GM12878 (cell line): ENCODE measurements around the gene ARID3B. TPM values are rescaled to one million over a fixed set of nuclear protein-coding genes. Genes with fewer than 3 reads are reported as not detected.

Source experiments
- ATAC-seq: fragments of 200-7000 bp; cut with Tn5 transposase; 3 replicates; pipeline ENCODE4 v1.9.1; 2020; ENCODE audit warnings: mild to moderate bottlenecking, moderate library complexity
- BruUV-seq: library from RNA; stranded (reverse); fragments of 400-500 nt; replicated peaks from 2 replicates; lab custom pipeline; 2021; lab: Mats Ljungman, UMichigan
- CTCF ChIA-PET: fragments of 300-600 bp; sonication (Branson Sonifier 250); formaldehyde crosslinking; extraction: SDS; loops from one replicate; lab custom pipeline; 2021; ENCODE audit warnings: inconsistent platforms; lab: Yijun Ruan, JAX
- POLR2A ChIA-PET: fragments of 350-600 bp; formaldehyde crosslinking; extraction: SDS; loops from one replicate; lab custom pipeline; 2021; ENCODE audit warnings: inconsistent platforms; lab: Charles Lee
- RAD21 ChIA-PET: fragments of 300-600 bp; sonication (Branson Sonifier 250); formaldehyde crosslinking; loops from one replicate; lab custom pipeline; 2023; ENCODE audit warnings: antibody characterized with exemption; ENCODE audit not compliant: unreplicated experiment; lab: Charles Lee
- SMC1A ChIA-PET: fragments of 300-600 bp; sonication (Branson Sonifier 250); formaldehyde crosslinking; loops from one replicate; lab custom pipeline; 2023; ENCODE audit not compliant: unreplicated experiment, uncharacterized antibody; lab: Charles Lee
- DNase-seq: peaks from one replicate; pipeline ENCODE4 v3.0.0-alpha.2; 2011; ENCODE audit warnings: low read depth, low spot score
- FAIRE-seq: peaks from 3 replicates; lab custom pipeline; 2011; peaks lifted over from hg19 to GRCh38; lab: Jason Lieb, UNC
- H2AFZ ChIP-seq: 2 replicates; pipeline ENCODE4 v1.6.0; 2011; ENCODE audit warnings: low read depth, low read length, control low read depth; ENCODE audit not compliant: control insufficient read depth
- H3K27ac ChIP-seq: 2 replicates; pipeline ENCODE4 v1.5.1; 2011; ENCODE audit warnings: control low read depth; ENCODE audit not compliant: control insufficient read depth, insufficient read depth
- H3K27me3 ChIP-seq, 2 experiments: replicated peaks in 1 of 2; 2 replicates each; pipeline versions ENCODE4 v1.6.0 to v1.6.1; 2011; ENCODE audit warnings: low read length in 1 of 2; ENCODE audit not compliant: control insufficient read depth in 2 of 2, insufficient read depth in 2 of 2
- H3K36me3 ChIP-seq, 2 experiments: 2 replicates each; pipeline ENCODE4 v1.5.1; 2011; ENCODE audit warnings: low read length in 1 of 2; ENCODE audit not compliant: control insufficient read depth in 2 of 2, insufficient read depth in 2 of 2
- H3K4me1 ChIP-seq: 2 replicates; pipeline ENCODE4 v1.6.1; 2011; ENCODE audit warnings: mild to moderate bottlenecking, low read length, moderate library complexity, mixed read lengths; ENCODE audit not compliant: control insufficient read depth, insufficient read depth
- H3K4me2 ChIP-seq: 2 replicates; pipeline ENCODE4 v1.6.0; 2011; ENCODE audit warnings: control low read depth; ENCODE audit not compliant: control insufficient read depth, insufficient read depth
- H3K4me3 ChIP-seq: fragments of 200-600 bp; sonication (generic); 2 replicates; pipeline ENCODE4 v1.5.1; 2016
- H3K79me2 ChIP-seq: 2 replicates; pipeline ENCODE4 v1.6.0; 2011; ENCODE audit warnings: low read length; ENCODE audit not compliant: control insufficient read depth, insufficient read depth
- H3K9ac ChIP-seq: 2 replicates; pipeline ENCODE4 v1.8.0; 2011; ENCODE audit warnings: low read length, control low read depth, mixed read lengths; ENCODE audit not compliant: control insufficient read depth, insufficient read depth
- H3K9me3 ChIP-seq: replicated peaks from 3 replicates; pipeline ENCODE4 v1.5.1; 2011; ENCODE audit warnings: mild to moderate bottlenecking, low read length; ENCODE audit not compliant: control insufficient read depth, insufficient read depth
- H4K20me1 ChIP-seq: 2 replicates; pipeline ENCODE4 v1.6.0; 2011; ENCODE audit not compliant: control insufficient read depth, insufficient read depth
- EGR1 ChIP-seq, 2 experiments: IDR thresholded peaks; 1 replicate in 1 of 2; 2 replicates in 1 of 2; pipeline ENCODE4 v1.6.1; 2011 to 2012; ENCODE audit warnings: low read depth in 2 of 2, low read length in 2 of 2, borderline replicate concordance in 1 of 2, mild to moderate bottlenecking in 1 of 2, moderate library complexity in 1 of 2
- FOS ChIP-seq: IDR thresholded peaks from 3 replicates; pipeline ENCODE4 v1.6.1; 2011; ENCODE audit warnings: borderline replicate concordance; ENCODE audit not compliant: insufficient read length; ENCODE audit errors: extremely low read depth
- MYC ChIP-seq: IDR thresholded peaks from 2 replicates; pipeline ENCODE4 v1.6.1; 2011; ENCODE audit warnings: mild to moderate bottlenecking, low read length, moderate library complexity, inconsistent platforms; ENCODE audit not compliant: insufficient read depth, insufficient replicate concordance, insufficient read length, severe bottlenecking
- NR2F1 ChIP-seq: fragments of 450-650 bp; conservative IDR thresholded peaks from 2 replicates; pipeline ENCODE4 v1.6.1; 2017; ENCODE audit warnings: mild to moderate bottlenecking
- SRF ChIP-seq, 2 experiments: IDR thresholded peaks; 2 replicates each; pipeline ENCODE4 v1.6.1; 2011; ENCODE audit warnings: low read depth in 2 of 2, low read length in 2 of 2, mild to moderate bottlenecking in 1 of 2, moderate library complexity in 1 of 2
- SUZ12 ChIP-seq: fragments of 200-600 bp; sonication (generic); IDR thresholded peaks from one replicate; pipeline ENCODE4 v1.6.1; 2018; ENCODE audit warnings: antibody characterized with exemption, mild to moderate bottlenecking; ENCODE audit not compliant: unreplicated experiment
- TCF12 ChIP-seq: IDR thresholded peaks from 2 replicates; pipeline ENCODE4 v1.6.1; 2011; ENCODE audit warnings: low read depth, mild to moderate bottlenecking, low read length
- YY1 ChIP-seq: IDR thresholded peaks from 2 replicates; pipeline ENCODE4 v1.6.1; 2011; ENCODE audit warnings: low read depth, mild to moderate bottlenecking, low read length
- WGBS: methylation state at CpG from one replicate; pipeline ENCODE4 v1.1.6; 2016; ENCODE audit warnings: low lambda C conversion rate; ENCODE audit not compliant: insufficient replicate concordance, insufficient coverage; ENCODE audit errors: missing lambda C conversion rate; 5-methylcytosine and 5-hydroxymethylcytosine counted together
- in situ Hi-C: fragments of 300-500 bp; cut with MboI; formaldehyde crosslinking; loops from 9 replicates; pipeline ENCODE4 v1.14.3; 2018; ENCODE audit warnings: mixed read lengths
- intact Hi-C: fragments of 100-400 bp; cut with micrococcal nuclease; formaldehyde crosslinking; loops from one replicate; pipeline ENCODE4 v1.14.2; 2022; ENCODE audit not compliant: unreplicated experiment
- polyA plus RNA-seq, 11 experiments: library from polyadenylated mRNA; depleted of rRNA in 4 of 11; unstranded in 6 of 11; stranded (reverse) in 5 of 11; fragments of >200 nt; fragmentation: Nextera tagmentation in 4 of 11; fragmentation: Illumina TruSeq in 1 of 11; extraction: Ambion mirVana in 4 of 11; extraction: Trizol in 1 of 11; gene quantifications; 1 replicate in 1 of 11; 2 replicates in 10 of 11; pipeline versions ENCODE4 v1.2.1 to v1.2.3, GENCODE V29; 2011 to 2016; ENCODE audit warnings: inconsistent platforms in 2 of 11, missing spikeins in 2 of 11, low read depth in 1 of 11
- total RNA-seq, 4 experiments: library from RNA; depleted of rRNA in 3 of 4; stranded (reverse); fragments of >200 nt in 3 of 4; fragmentation: Illumina TruSeq in 1 of 4; extraction: Trizol in 1 of 4; gene quantifications; 2 replicates each; pipeline versions ENCODE4 v1.2.1 to v1.2.3, GENCODE V29; 2013 to 2021
- TF ChIP-seq, protein P1 (sequence below): fragments of 150-350 bp; IDR thresholded peaks from 2 replicates; pipeline ENCODE4 v1.6.1; 2014; ENCODE audit warnings: mild to moderate bottlenecking, low read depth, low read length

Gene ARID3B
- total and polyA plus RNA-seq, 10 of the 15 experiments (the other 5 are each of a cell fraction or from before 2014, with no cell fraction given) = 1.1 to 33.4 (median 24.0) TPM

DNA sequence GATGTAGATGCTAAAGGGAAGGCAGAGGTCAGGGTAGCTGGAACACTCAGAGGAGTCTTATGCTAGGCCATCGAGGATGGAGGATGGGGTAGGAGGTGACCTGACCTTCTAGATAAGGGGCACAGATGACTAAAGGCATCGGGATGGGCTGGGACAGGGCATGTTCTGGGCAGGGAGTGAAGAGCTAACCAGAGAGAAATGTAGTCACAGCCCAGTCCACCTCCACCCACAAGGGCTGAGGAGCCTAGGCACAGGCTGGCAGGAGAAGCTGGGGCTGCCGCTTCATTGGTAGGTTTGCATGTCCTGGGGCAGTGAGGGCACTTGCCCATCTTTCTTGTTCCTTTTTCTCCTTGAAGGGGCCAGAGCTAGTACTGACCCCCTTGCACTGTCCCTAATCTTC, 87.2 kb downstream of the ARID3B start:
- intact Hi-C loops = no loop called here
- DNase-seq (no peak), FAIRE-seq (no peak), ATAC-seq (no peak)
- ChIA-PET RAD21 (interaction anchor here (1.1 kb wide), 1 partner anchor 141 kb away, joined by 3 read pairs; no protein-coding TSS in a partner anchor), CTCF (interaction anchor here (0.8 kb wide), 1 partner anchor 81 kb away, joined by 3 read pairs; no protein-coding TSS in a partner anchor), POLR2A (no interaction called here), SMC1A (no interaction called here)
- Histone ChIP-seq H3K4me3 (no peak overlapping the region), H3K9ac (no peak overlapping the region), H2AFZ (no peak overlapping the region), H3K27me3 (no peaks in the 10 kb centered on the region), H3K79me2 (no peaks in the 10 kb centered on the region), H3K27ac (peak overlapping the region; percentile 66; the same call in 1 of the 2 replicates), H3K4me1 (peaks cover 33% of the 10 kb centered on the region), H3K4me2 (no peak overlapping the region), H4K20me1 (peaks cover 5% of the 10 kb centered on the region), H3K9me3 (no peaks in the 10 kb centered on the region), H3K36me3 (peaks cover 67 to 77% of the 10 kb centered on the region in 2 experiments)
- in situ Hi-C loops = no loop called here
- no peak for TF ChIP-seq NR2F1
- TF ChIP-seq MYC = no peak
- TF ChIP-seq, protein P1, sequence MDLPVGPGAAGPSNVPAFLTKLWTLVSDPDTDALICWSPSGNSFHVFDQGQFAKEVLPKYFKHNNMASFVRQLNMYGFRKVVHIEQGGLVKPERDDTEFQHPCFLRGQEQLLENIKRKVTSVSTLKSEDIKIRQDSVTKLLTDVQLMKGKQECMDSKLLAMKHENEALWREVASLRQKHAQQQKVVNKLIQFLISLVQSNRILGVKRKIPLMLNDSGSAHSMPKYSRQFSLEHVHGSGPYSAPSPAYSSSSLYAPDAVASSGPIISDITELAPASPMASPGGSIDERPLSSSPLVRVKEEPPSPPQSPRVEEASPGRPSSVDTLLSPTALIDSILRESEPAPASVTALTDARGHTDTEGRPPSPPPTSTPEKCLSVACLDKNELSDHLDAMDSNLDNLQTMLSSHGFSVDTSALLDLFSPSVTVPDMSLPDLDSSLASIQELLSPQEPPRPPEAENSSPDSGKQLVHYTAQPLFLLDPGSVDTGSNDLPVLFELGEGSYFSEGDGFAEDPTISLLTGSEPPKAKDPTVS = no peak
- TF ChIP-seq YY1 = no peak
- TF ChIP-seq SUZ12 = no peak
- no peak for TF ChIP-seq SRF (IDR thresholded peaks at IDR 0.05; ENCODE audit: low read depth in 2 of 2, low read length in 2 of 2)
- TF ChIP-seq EGR1 (IDR thresholded peaks at IDR 0.05; ENCODE audit: borderline replicate concordance in 1 of 2, low read depth in 2 of 2, low read length in 2 of 2) = no peak
- no peak for TF ChIP-seq TCF12
- TF ChIP-seq FOS = no peak
- WGBS = 95% methylated on average over 3 of the region's 3 CpGs
- no TSS peak for BruUV-seq
